ENCODE results near the gene BSN. TPM values are rescaled to one million over a fixed set of nuclear protein-coding genes. Genes with fewer than 3 reads are reported as not detected.

The BSN gene
- total RNA-seq, 2 donors from 2014 or later = 1.3 to 6.6 TPM

GRCh38 chr3:49519916-49520385 is 34.3 kb upstream of the BSN start:
- H3K4me3 ChIP-seq = no peak overlapping the region
- WGBS, 2 donors = 48 to 65% methylated on average over 2 of the region's 2 CpGs
- peak overlapping the region in 1 of 4 donors; percentile 19 for H3K27ac ChIP-seq
- no peak for ATAC-seq
- intact Hi-C loops (cut with DNase I) = no loop called here
- TF ChIP-seq CTCF (IDR thresholded peaks at IDR 0.05) = no peak
- no peak for TF ChIP-seq POLR2A (IDR thresholded peaks at IDR 0.05)
- peaks cover 55% of the 10 kb centered on the region for H3K4me1 ChIP-seq
- H3K9me3 ChIP-seq = no peaks in the 10 kb centered on the region
- DNase-seq = no peak
- no peaks in the 10 kb centered on the region for H3K27me3 ChIP-seq
- H3K36me3 ChIP-seq (replicated peaks in 1 of 2; ENCODE audit: insufficient read depth in 1 of 2, low read depth in 2 of 2) = no peaks in the 10 kb centered on the region

GRCh38 chr3:49523756-49524747 is 30.2 kb upstream of the BSN start:
- no peak for TF ChIP-seq CTCF (IDR thresholded peaks at IDR 0.05)
- no peak for TF ChIP-seq POLR2A (IDR thresholded peaks at IDR 0.05)
- H3K4me3 ChIP-seq = no peak overlapping the region
- WGBS, 2 donors = 49 to 59% methylated on average over 5 of the region's 5 CpGs
- H3K4me1 ChIP-seq = peaks cover 45% of the 10 kb centered on the region
- peak overlapping the region; percentile 24 to 79 (median 52) for H3K27ac ChIP-seq
- no peaks in the 10 kb centered on the region for H3K36me3 ChIP-seq (replicated peaks in 1 of 2; ENCODE audit: insufficient read depth in 1 of 2, low read depth in 2 of 2)
- H3K27me3 ChIP-seq = no peaks in the 10 kb centered on the region
- ATAC-seq (peak; percentile 82), DNase-seq (peak; percentile 49 to 82 (median 62))
- H3K9me3 ChIP-seq = no peaks in the 10 kb centered on the region
- intact Hi-C loops (cut with DNase I) = no loop called here

- Histone ChIP-seq H3K9me3 (no peaks in the 10 kb centered on the region), H3K36me3 (replicated peaks in 1 of 2; ENCODE audit: insufficient read depth in 1 of 2, low read depth in 2 of 2) (peaks cover 14% of the 10 kb centered on the region in 2 donors), H3K27ac (no peak overlapping the region), H3K27me3 (no peaks in the 10 kb centered on the region), H3K4me3 (no peak overlapping the region), H3K4me1 (peaks cover 33% of the 10 kb centered on the region)
- no peak for TF ChIP-seq CTCF (IDR thresholded peaks at IDR 0.05)
- no peak for TF ChIP-seq POLR2A (IDR thresholded peaks at IDR 0.05)
- DNase-seq (no peak), ATAC-seq (no peak)
- intact Hi-C loops (cut with DNase I) = no loop called here
These were observed 24.7 kb upstream of the BSN start for GRCh38 chr3:49529567-49529966.

GRCh38 chr3:49530231-49530630 is 24.0 kb upstream of the BSN start:
- H3K27ac ChIP-seq = peak overlapping the region in 1 of 4 donors; percentile 16
- TF ChIP-seq CTCF (IDR thresholded peaks at IDR 0.05) (no peak), POLR2A (IDR thresholded peaks at IDR 0.05) (no peak)
- H3K36me3 ChIP-seq (replicated peaks in 1 of 2; ENCODE audit: insufficient read depth in 1 of 2, low read depth in 2 of 2) = peaks cover 14% of the 10 kb centered on the region in 2 donors
- ATAC-seq (no peak), DNase-seq (no peak)
- no peaks in the 10 kb centered on the region for H3K27me3 ChIP-seq
- H3K4me3 ChIP-seq = no peak overlapping the region
- WGBS, 2 donors = 50 to 69% methylated on average over 5 of the region's 5 CpGs
- intact Hi-C loops (cut with DNase I) = no loop called here
- no peaks in the 10 kb centered on the region for H3K9me3 ChIP-seq
- peaks cover 33% of the 10 kb centered on the region for H3K4me1 ChIP-seq

Measured in body of pancreas (tissue), 4 donors.